Stimulated activated CD4-positive, alpha-beta T cell treated with anti-CD3 and anti-CD28 coated beads, Interleukin-12 subunit alpha, Interleukin-12 subunit beta, amount 100 ng/mL, for 48 hours (primary cell): ENCODE results near the gene MIOX.

Experiments used
- DNase-seq, 3 donors: peaks; one replicate each; pipeline ENCODE4 v3.0.0-alpha.2; 2020; ENCODE audit warnings: low read depth in 2 of 3, low spot score in 1 of 3

The MIOX gene

DNA sequence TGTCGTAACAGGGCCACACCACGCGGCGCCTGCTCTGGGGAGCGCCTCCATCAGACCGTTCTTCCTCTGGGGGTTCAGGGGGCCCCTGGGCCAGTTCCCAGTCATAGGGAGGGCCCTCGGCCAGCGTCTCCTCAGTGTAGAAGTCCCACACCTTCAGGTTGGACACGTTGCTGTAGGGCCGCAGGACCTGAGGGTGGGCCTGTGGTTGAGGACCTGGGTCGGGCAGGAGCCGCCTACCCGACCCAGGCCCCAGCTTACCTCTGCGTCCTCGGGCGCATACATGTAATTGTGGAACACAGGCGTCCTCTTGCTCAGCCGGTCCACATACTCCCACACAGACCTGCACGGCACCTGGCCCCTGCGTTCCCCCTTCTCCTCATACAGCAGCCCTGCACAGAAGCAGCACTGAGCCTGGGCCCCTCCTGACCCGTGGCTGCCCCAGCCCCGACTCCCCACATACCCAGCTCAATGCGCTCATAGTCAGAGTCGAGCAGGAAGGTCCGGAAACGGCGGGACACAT, 32.0 kb upstream of the MIOX start:
- no peak for DNase-seq

DNA sequence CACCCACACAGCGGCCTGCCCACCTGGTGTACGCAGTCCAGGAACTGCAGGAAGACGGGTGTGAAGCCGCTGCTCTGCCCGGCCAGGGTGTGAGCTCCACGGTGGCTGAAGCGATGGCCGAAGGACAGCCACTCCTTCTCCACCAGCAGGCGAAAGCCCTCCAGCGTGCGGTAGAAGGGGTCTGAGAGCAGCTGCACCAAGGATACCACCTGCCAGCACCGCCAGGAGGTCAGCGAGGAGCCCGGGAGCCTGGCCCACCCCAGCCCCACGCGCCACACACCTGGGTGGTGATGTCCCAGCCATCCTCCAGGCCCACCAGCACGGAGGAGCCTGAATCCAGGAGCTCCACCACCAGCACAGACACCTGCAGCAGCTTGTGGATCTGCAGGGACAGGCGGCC, 31.5 kb upstream of the MIOX start:
- DNase-seq, result no peak

DNA sequence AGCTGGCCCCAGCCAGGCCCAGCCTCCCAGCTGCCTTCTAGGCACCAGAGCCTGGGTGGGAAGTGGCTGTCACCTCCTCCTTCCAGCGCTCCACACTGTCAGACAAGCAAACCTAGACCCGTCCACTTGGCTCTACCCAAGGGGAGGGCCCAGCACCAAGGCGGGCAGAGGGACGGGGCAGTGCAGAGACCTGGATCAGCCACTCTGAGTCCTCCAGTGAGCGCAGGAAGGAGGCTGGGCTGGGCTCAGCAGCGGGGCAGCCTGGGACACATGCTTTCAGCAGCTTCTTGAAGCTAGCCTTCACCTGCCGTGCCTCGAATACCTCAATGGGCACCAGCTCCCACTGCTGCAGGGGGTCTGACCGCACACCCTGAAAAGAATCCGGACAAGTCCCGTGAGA, 30.6 kb upstream of the MIOX start:
- no peak for DNase-seq

DNA sequence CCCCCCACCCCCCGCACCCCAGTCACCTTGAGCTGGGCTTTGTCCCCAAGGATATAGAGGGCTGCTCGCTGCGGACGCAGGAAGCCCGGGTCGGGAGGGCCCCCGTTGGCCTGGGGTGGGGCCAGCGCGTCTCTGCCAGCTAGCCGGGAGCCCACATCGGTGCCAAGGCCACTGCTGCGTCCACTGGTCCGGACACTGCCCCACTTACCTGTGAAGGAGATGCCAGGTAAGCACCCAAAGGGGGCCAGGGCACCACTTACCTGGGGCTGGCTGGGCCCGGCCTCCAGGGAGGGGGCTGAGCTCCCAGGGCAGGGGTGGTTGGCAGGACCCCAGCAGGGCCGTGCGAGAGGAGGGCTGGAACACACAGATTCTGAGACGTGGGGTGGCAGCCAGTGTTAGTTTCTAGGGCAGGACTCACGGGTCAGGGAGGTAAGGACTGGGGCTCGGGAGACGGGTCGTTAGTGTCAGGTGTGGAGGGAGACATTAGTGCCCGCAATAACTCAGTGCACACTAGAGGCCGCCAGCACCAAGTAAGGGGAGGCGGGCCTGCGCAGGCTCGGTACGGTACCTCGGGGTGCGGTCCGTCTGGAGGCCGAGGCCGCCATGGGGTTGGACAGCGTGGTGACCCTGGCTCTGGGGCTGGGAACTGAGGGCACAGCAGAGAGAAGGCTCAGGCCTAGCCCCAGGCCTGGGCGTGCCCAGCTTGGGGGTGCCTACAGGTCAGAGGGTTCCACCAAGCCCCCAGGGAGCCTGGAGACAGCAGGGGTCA, 30.0 kb upstream of the MIOX start:
- no peak for DNase-seq

DNA sequence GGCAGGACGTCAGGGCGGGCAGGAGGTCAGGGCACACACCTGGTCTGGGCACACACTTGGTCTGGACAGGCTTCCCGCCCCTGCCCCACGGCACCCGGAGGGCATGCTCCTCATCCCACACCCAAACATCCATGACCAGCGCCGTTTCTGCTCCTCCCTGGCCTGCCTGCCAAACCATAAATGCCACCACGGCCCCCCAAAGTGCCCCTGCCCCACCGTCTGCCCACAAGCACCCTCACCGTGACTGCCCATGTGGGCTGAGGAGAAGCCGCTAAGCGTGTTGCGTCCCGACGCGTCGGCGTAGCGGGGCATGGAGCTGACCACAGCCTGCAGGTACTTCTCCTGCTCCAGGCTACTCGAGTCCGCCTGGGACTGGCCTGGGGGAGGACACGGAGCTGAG, 27.6 kb upstream of the MIOX start:
- no peak for DNase-seq

DNA sequence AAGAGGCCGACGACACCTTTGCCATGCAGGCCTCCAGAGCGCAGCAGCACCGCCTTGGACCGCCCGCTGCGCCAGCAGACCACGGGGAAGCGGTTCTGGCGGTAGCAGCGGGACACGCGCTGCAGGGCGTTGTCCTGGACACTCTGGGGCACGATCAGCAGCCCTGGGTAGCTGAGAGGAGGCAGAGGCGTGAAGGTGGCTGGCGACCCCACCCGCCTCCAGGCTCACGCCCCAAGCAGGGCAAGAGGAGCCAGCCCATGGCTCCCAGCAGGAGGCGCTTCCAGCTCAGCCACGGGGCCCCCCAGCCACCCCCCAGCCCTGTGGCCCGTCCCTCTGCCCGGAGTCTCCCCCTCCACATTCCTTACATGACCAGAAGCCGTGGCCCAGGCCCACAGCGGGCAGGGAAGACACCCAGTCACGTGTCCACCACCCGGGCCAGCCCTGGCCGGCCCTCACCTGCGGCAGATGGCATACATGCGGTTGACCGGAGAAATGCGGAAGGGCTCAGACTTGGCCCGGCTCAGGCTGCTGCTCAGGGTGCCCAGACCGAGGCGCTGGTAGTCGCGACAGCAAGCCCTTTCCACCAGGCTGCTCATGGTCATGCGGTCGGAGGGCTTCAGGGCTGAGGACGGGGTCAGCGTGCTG, 27.0 kb upstream of the MIOX start:
- no peak for DNase-seq

DNA sequence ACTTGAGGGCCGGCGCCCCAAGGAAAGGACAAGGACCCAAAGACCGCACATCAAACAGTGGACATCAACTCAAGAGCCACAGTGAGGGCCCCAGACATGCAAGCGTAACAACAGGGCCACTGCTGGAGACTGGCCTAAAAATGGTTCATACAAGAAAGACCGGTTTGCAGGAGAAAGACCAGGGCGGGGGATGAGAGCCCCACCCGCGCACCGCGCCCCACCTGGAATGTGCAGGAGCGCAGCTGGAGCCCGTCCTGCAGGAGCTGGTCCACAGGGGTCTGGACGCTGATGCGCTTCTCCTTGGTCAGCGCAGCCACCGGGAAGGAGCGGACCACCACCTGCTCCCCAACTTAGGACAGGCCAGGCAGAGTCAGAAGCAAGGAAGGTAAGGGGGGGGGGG, 25.7 kb upstream of the MIOX start:
- DNase-seq, result no peak

DNA sequence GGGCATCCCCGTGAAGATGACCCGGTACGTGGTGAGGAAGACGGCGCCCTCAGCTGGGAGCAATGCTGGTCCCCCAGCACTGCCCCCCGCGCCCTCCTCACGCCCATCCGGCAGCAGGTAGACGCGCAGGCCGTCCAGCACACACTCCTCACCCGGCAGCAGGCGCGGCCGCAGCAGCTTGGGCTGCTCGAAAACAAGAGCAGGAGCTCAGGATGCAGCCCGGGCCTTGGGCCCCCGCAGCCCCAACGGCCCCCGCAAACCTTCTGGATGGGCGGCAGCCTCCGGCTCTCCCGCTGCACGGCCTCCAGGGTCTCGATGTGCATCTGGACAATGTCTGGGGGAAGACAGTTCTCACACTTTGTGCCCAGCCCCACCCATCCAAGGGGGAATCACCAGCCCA, 25.1 kb upstream of the MIOX start:
- DNase-seq, result no peak

DNA sequence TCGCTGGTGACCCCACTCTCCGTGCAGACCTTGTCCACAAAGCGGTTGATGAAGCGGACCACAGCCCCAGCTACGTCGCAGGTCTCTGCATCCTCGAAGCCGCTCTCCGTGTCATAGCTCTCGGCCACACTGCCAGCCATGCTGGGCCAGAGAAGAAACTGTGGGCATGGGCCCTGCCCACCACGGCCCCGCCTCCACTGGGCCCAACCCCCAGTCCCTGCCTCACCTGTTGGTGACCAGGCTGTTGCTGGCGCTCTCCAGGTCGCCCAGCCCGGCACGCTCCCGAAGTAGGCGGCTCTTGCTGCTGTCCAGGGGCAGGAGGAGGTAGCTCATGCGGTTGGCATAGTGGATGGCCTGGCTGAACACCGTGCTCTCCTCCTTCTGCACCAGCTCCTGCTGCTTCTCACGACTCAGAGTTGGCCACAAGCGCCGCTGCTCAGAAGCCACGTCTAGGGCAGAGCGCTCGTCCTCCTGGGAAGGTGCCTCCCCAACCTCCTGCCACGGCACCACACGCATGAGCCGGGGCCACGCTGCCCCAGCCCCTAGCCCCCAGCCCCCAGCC, 24.6 kb upstream of the MIOX start:
- no peak for DNase-seq

DNA sequence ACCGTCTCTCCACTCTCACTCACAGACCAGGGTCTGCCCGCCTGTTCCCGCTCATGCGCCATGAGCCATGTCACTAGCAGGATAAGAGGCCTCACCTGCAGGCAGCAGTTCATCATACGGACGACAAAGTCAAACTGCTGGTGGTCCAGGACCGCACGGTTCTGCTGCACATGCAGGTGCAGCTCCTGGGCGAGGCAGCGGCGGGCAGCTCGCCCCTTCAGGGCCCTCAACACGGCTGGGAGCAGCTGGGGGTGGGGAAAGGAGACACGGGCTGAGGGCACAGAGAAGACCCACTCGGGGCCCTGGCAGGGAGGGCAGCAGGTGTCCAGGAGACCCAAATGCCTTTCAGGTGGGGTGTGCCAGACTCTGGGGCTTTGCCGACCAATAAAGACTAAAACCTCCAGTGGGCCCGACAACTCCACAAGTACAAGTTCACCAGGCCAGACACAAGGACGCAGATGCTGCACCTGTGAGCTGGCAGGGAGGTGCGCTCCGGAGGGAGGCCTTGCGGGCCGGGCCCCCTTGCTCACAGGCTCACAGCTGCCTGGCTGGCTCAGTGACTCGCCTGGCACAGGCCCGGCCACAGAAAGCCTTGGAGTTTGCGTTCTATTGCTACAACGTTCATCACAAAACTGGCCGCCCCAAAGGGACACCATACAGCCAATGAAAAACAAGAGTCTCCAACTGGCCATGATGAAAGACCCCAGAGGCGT, 23.3 kb upstream of the MIOX start:
- DNase-seq, result no peak

DNA sequence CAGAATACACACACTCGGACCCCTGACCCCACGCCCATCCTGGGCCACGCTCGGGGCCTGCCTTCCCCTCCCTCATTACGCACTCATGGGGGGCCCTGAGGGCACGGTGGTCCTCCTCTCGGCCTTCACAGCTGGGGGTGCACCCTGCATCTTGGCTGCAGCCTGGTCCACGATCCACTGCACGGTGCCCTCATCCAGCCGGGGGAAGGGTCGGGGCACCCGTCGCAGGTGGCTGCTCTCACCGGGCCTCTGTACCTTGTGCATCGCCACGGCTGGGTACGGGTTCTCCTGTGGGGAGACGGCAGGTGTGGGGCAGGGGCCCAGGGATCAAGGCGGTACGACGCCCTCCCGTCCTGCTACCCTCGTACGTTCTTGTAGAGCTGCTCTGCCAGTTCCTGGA, 22.2 kb upstream of the MIOX start:
- no peak for DNase-seq

DNA sequence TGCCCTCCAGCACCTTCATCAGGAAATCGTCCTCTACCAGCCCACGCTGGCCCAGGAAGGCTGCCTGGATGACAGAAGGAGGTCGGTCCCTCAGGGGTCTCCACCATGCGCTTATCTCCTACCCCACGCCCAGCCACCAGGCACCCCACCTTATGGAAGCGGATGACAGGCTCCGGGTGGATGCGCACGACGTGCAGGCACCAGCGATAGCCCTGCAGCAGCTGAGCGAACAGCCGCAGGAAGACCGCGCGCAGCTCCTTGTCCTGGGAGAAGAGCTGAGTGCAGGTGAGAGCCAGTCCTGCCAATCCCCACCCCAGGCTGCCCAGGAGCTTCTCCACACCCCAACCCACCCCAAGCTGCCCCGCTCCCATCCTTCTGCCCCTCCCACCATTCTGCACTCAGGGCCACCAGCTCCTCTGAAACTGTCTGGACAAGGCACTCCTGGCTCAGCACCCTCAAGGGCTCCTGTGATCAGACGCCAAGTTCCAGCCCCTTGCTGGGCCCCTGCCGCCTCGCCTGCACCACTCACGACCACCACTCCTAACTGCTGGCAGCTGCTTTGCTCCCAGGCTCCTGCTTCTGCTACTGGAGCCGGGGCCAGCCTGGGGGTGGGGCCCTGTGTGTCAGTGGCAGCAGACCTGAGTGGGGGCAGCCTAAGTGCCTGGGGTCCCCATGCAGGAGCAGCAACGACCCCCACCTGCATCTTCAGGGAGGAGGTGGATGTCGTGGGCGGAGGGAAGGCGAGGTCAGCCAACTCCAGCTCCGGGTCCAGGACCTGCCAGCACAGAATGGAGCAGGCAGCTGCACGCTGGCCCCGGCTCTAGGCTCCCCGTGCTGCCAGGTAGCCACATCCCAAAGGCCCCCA, 21.4 kb upstream of the MIOX start:
- DNase-seq, result no peak

DNA sequence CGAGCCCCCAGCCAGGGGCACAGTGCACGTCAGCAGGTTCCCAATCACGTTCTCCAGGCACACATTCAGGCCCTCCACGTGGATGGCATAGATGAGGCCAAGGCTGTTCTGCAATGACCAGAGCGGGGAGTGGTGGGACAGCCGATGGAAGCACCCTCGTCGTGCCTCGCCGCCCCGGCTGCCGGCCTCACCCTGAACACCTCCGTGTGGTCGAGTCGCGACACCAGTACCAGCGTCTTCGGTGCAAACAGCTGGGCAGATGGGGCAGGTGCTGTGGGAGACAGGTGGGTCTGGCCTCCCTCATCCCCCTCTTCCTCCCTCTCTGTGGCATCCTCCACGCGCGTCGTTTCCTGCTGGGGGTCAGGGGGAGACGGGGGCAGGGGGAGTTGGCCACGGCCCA, 19.3 kb upstream of the MIOX start:
- DNase-seq, result no peak

DNA sequence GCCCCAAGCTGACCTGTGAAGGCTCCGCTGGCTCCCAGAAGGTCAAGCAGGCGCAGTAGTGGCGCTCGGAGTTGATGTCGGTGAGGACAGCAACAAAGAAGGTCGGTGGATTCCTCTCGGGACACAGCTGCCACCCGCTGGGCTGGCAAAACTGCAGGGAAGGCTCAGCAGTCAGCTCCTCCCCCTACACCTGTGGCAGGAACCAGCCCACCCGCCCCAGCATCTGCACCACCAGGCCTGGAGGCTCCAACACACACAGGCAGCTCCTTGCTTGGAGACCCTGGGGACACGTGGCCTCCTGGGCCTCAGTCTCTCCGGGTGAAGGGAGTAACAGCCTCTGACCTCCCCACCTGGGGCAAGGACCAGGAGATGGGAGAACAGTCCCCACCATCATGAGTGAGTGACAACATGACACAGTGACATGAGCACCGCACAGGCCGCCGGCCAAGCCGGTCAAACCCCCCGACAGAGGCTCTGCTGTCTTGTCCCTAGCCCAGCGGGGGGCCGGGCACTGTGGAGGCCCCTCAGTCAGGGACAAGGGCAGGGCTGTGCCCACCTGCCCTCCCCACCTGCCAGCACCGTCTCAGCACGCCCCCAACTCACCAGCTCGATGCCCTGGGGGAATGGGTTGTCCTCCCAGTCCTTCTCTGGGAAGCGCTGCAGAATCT, 18.8 kb upstream of the MIOX start:
- no peak for DNase-seq

DNA sequence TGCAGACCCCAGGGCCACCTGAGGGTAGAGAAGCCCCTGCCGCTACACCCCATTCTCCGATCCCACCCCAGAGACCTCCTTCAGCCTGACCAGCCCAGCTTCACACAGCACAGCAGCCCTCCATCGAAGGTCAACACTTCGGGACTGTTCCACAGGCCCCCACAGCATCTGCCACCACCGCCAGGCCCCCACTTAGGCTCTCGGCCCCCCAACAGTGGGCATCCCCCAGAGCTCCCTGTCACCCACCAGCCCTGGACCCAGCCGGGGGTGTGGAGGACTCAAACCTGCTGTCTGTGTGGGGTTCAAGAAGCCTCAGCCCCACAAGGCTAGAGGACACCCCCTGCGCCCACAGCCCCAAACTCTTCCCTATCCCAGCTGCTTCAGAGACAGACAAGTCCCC, 18.0 kb upstream of the MIOX start:
- no peak for DNase-seq

DNA sequence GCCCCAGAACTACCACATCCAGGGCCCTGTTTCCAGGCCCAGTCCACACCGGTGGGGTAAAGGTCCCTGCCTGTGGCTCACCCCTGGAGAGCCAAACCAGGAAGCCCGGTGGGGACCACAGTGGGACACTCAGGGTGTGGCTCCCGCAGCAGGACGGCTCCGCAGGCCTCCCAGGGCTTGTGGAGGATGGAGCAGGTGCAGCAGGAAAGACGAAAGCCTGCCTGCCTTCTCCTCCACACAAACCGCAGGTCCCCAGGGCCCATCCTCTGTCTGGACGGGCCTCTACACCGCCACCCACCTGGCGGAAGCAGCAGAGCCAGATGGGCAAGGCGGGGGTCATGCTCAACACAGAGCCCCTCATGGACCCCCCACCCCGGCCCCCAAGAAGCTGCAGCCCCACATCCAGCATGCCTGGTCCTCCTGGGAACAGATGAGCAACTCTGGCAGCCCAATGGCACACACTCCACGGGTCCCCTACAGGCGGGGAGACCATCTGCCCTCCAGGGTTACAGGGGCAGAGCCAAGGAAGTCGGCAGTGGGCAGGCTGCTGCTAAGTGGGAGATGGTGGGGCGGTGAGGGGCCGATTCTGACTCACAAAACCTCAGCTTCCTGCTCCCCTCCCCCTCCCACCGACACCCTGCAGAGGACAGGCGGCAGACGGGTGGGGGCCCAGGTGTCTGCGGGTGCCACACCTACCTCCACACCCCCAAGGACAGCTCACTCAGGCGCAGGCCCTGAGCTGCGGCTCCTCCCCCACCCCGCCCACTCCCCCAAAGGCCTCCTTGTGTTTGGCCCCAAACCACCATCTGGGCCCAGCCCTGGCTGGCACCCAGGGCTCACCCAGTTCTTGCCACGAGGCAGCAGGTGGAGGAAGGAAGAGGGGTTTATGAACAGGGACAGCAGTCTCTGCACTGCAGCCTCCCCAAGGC, 17.0 kb upstream of the MIOX start:
- peak; percentile 83 to 90 (median 88) for DNase-seq

DNA sequence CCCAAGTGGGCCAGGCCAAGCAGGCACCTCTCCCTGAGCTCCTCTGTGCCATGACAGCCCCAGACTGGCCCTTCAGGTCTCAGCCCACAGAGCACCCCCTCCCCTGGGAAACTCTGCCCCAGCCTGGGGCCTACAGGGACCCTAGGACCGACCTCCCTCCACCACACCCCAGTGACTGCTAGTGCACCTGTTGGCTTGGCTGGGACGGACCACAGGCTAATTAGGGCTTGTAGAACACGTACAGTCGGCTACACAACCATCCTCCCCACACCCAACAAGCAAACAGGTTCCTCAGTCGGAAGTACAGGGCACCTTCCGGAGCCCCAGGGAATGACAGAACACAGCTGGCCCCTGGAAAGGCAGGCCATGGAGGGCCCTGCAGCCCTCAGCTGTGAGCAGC, 16.2 kb upstream of the MIOX start:
- DNase-seq, result no peak

DNA sequence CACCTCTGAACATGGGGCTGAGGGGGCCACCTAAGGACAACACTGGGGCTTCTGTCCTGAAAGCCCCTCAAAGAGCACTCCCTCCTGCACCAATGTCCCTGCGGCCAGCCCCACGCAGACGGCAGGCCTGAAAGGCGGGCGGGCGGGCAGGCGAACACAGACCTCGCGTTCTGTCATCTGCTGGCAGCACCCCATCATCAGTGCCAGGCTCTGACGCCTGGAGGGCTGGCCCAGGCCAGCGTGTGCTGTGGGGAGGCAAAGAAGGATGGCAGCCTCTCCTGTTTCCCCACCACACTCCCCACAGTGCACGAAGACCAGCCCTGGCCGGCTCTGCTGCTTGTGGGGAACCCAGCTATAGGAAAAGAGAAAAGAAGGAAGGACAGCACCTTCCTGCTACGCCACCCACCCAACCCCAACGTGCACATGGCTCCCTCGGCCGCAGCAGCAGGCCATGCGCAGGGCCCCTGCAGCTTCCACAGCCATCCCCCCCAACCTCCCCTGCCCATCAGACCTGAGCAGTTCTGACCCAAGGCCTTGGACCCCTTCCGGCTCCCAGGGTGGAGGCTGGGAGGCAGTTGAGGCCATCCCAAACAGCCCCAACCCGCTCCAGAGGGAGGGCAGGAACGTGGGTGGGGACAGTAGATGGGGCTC, 15.3 kb upstream of the MIOX start:
- DNase-seq, result no peak

DNA sequence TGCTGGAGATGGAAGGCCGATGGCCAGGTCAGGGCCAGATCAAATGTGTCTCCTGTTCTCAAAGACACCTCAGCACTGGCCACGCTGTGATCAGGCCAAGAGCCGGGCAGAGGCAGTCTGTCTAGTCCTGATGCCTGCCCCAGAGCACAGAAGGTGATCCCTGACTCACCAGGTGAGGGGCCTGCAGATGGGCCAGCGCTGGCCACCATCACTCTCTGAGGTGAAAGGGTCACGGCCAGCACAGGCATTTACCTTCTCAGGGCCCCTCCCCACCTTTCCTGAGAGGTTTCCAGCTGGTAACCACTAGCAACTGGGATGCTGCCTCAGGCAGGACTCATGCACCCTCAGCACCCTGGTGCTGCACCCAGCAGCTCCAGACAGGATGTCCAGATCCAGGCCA, 14.7 kb upstream of the MIOX start:
- DNase-seq, result no peak
